ENCODE data around the gene LRRC71.

Gene LRRC71

DNA sequence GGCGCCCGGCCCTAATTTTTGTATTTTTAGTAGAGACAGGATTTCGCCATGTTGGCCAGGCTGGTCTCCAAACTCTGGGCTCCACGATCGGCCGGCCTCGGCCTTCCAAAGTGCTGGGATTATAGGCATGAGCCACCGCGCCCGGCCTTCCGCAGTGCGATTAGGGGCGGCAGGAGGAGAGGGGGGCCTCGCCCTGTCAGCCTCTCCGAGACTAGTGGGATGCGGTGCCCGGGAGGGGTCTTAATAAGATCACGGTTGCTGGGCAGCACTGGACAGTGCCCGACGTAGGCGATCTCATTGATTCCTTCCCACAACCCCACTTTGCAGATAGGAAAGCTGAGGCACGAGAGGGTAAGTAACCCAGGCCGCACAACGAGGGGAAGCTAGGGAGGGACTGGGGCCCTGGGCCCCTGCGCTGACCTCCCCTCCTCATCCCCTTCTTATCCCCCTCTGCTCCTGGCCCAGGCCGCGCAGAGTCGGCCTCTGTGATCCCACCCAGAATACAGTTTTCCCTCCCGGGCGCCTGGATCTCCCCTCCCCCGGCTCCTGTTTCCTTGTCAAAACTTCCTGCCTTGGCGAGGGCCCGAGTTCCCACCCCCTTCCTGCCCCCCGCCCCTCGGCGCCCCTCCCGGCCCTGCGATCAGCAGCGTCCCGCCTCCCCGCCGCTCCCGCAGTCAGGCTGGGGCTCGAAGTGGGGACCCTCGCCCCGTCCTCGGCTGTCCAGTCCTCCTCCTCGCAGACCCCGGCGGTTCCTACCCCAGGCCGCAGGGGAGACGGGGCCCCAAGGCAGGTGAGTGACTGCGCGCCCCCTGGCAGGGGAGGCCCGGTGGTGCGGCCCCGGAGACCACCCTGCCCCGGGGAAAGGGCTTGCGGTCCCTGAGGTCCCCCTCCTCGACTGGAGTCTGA is 27.1 kb upstream of the LRRC71 start, which contains the start of gene PEAR1:
Gene PEAR1, plus strand, starts transcription at position 671 of the 906 bp plus-strand sequence. CDS start 10,209 bp downstream, outside the sequence.
- no peak for DNase-seq

DNA sequence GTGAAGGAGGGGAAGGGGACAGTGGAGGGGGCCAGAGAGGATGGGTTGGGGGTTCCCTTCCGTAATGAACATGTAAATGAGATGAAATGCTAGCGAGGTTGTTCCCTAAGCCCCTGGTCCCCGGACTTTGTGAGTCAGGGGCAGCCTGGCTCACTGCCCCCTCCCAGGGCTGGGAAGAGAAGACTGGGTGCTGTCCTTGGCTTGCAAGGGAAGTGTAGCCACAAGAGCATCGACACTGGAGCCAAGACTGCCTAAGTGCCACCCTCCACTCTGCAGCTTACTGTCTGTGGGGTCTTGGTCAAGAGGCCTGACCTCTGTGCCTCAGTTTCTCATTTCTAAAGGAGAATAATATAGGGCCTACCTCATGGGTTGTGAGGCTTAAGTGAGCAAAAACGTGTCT is 26.4 kb upstream of the LRRC71 start:
- DNase-seq = no peak

DNA sequence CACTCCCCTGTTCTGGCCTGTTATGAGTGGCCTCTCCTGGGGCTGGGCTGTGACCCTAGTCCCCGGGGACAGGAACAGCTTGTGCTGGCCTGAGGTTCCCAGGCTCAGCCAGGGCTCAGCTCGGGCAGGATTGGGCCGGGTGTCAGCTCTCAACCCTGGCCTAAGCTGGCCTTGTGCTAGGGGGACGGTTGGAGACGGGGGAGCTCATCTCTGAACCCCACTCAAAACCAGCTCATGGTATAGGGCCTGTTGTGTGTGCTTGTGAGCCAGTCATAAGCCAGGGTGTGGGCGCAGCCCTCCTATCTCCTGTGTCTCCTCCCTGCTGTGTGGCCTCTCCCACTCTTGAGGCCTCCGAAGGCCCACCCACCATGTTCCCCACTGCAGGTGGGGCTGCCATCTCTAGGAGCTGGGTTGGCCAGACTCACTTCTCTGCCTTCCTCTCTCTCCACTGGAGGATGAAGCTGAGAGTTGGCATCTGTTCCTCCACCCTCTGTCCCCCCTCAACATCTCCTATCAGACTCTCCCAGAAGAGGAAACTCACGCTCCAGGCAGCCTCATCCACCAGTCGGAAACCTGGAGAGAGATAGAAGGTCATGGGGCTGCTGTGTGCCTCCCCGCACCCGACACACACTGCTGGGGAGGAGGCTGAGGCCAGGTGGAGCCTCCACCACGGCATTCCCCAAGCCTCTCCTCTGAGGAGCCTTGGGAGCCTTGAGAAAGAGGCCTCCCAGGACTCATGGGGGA is 25.5 kb upstream of the LRRC71 start:
- DNase-seq = no peak

DNA sequence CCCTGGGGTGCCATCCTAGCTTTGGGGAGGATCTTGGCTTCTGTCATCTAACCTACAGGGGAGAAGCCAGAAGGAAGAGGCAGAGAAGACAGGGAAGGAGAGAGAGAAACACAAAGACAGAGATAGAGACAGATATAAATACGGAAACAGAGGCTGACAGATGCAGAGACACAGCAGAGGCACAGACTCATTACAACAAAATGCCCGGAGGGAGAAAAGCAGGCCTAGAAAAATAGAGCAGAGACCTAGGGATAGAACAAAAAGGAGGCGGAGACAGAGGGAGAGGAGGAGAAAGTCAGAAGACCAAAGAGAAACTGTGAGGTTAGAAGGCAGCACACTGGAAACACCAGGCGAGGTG is 25.0 kb upstream of the LRRC71 start:
- DNase-seq = no peak

DNA sequence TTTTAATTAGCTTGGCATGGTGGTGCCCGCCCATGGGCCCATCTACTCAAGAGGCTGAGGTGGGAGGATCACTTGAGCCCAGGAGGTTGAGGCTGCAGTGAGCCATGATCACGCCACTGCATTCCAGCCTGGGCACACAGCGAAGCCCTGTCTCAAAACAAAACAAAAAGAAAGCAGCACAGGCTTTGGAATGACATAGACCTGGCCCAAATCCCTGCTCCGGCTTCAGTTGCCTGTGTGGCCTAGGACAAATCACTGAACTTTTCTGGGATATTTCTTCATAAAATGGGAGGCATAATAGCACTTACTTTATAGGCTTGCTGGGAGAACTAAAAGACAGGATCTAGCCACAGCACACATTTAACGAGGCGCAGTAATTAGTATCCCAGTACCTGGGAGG is 24.5 kb upstream of the LRRC71 start:
- no peak for DNase-seq

DNA sequence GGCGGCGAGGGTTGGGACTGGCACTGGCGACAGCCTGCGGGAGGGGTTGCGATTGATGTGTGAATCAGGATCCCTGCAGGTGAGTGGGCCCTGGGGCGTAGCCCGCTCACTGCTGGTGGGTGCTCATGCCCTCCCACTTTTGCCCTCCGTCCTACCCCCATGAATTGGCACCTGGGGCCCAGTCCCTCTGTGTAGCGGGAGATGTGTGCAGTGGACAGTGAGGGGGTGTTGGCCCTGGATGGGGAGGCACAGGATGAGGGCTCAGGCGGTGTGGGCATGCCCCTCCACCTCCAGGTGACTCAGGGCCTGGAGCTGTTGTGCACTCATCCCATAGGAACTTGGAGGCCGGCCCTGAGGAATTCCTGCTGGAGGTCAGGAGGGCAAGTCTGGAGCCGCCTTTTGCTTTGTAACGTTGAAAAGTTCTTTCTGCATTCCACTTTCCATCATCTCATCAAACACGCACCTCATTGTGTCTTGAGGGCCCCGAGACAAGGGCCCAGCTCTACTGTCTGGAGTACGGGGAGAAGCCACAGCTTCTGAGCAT is 23.9 kb upstream of the LRRC71 start:
- no peak for DNase-seq

DNA sequence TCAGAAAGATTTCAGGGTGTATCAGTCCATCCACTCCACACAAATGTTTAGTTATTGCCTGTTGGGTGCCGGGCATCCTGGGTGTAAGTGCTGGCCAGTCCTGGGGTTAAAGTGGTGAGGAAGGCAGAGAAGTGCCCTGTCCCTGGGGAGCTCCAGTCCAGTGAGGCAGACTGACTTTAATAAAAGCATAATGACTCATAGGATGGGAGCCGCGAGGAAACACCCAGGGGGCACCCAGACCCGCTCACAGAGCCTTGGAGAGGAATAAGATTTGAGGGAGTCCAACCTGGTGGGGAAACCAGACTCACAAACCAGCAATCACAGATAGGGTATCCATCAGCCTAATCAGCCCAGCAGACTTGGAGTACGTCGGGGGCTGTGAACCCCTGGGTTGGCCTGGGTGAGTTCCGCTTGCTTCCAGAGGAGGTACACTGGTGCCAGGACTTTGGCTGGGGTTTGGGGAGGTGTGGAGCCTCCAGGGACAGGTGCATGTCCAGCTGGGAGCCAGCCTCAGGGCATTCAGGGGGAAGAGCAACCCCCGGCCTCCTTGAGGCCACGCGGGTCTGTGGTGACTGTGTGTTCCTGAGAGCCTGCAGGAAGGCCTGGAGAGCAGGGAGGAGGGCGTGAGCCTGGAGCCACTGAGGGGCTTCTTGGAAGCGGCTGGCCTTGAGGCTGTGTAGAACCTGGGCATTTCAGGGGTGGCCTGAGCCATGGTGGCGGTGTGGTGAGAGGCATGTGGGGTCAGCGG is 23.2 kb upstream of the LRRC71 start:
- DNase-seq = no peak

DNA sequence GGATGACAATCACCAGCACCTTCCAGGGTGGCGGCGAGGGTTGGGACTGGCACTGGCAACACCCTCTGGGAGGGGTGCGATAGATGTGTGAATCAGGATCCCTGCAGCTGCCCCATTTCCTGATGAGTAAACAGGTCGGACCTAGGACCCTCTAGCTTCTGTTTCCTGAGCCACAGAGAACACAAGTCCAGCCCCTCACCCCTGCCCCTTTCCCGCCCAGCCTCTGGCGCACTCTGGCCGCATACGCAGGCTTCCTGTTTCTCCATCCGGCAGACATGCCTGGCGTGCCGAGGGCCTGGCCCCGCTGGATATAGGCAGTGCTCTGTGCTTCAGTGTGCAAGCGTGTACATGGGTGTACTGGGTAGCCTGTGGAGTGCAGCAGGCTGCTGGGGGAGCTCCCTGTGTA is 22.3 kb upstream of the LRRC71 start:
- DNase-seq = no peak

DNA sequence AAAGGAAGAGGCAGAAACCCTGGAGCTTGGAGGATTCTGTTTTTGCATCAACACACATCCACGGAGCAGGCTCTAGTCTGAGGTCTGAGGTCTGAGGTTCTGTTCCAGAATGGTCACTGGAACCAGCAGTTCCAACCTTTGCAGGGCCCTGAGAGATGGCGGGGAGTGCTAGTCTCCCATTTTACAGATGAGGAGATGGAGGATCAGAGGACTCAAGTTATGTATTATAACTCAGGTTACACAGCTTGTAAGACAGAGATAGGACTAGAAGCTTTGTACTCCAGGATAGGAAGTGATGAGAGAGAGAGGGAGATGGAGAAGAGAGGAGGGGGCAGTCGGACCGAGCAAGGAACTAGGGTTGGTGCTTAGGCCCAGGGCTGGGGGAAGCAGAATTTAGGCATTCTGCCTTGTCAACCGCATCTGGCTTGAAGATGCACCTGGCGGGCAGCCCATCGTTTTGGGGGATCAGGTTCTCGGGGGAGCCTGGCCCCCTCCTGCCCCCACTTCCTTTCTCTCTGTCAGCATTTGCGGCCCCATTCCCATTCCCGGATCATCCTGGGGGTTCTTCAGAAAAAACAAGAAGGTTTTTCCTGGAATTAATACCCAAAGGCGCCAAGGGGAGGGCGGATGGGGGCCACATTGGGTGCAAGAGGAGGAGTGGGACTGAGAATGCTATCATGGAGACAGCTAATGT is 21.3 kb upstream of the LRRC71 start:
- no peak for DNase-seq

DNA sequence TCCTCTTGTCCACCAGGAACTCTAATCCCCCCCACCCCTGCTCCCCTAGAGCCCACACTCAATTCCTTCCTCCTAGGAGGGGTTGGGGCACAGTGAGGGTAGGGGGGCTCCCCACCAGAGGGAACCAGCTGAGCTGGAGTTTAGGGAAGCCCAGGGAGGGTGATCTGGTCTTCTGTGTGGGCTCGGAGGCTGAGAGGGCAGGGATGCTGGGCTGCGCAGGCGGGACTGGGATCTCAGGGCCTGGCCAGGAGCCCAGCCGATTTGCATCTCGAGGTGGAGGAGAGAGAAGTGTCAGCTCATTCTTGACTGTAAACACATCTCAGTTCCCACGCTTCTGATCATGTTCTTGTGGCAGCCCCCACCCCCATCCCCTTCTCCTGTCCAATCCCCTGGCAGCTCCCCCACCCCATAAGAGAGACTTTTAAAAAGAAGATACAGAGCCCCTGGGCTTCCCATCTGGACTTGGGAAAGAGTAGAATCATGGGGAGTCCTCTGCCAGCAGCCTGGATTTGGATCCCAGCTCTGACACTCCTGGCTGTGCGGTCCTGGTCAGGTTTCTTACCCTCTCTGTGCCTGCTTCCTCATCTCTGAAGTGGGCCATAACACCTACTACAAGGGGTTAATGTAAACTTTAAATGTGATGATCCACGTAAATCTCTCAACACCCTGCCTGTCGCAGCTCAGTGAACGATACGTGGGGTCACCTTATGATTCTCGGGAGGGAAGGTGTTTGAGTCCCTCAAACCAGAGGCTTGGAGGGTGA is 20.3 kb upstream of the LRRC71 start:
- no peak for DNase-seq

DNA sequence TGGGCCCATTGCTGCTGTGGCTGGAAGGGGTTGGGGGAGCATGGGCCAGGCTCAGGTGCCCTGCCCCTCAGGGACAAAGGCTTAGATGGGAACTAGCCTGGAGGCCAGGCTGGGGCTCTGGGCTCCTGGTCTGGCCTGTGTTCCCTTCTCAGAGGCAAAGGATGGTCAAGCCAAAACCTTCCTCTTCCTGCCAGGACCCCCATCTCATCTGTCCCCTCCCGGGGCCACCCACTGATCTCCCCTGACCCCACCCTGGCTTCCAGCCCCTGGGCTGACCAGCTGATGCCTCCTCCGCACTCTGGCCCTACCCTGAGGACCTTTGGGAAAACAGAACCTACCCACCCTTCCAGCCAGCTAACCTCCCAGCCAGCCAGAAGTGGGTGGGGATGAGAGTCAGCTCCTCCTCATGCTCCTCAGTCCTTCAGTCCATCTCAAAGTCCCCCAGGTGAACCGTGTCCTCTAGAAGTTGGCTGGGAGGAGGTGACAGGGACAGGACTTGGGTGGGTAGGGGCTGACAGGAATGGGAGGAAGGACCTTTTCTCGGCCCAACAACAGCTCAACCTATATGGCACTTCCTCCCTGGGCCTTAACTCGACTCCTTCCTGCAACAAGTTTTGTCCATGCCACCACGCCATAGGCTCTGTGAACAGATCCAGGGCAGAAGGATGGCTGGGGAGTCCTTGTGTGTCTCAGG is 19.4 kb upstream of the LRRC71 start:
- no peak for DNase-seq

DNA sequence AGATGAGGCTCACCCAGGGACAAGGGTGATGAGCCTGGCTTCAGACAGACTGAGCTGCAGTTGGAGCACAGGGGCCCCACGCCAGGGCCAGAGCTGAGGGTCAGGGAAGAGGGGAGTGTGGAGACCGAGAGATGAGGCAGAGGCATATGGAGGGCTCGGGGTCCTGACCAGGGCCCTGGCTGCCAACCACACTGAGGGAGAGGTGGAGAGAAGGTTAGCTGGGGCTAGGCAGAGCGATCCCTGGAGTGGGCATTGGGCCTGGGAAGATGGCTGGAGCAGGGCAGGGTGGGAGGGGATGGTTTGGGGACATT is 18.9 kb upstream of the LRRC71 start:
- DNase-seq = no peak

DNA sequence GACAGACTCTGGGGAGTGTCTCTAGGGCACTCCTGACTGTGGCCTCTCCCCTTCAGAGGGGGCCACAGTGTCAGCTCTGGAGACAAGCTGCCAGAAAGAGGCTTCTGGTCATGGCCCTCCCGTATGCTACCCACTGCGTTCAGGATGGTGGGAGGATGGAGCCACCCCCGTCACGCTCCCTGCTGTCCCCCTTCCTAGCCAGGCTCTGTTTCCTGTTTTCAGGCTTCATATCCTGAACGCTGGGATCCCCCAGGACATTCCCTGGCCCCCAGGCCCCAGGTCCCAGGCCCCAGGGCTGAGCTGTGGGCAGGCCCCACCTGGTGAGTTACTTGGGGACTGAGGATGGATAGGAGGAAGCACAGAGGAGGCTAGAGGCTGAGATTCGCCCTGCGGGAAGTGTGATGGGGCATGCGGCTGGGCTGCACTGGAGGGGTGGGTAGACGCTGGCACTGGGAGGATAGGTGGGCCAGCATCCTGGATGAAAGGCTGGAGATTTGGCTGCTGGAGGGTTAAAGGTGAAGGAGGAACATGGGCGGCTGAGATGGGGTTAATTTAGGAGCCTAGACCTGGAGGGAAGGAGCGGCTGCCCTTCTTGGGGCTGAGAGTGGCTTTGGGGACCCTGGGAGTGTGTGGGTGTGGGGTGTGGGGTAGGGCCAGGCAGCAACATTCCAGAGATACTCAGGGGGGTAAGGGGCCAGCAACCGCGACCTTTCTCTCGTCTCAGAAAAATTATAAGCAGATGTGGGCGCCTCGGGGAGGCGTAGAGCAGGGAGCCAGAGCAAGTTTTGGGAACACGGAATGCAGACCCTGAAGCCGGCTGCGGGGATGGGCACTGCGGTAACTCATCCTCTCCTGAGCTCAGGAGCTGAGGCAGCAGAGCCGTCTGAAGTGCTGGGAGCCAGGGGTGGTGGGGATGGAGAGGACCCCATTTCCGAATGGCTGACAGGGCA is 18.2 kb upstream of the LRRC71 start:
- no peak for DNase-seq

DNA sequence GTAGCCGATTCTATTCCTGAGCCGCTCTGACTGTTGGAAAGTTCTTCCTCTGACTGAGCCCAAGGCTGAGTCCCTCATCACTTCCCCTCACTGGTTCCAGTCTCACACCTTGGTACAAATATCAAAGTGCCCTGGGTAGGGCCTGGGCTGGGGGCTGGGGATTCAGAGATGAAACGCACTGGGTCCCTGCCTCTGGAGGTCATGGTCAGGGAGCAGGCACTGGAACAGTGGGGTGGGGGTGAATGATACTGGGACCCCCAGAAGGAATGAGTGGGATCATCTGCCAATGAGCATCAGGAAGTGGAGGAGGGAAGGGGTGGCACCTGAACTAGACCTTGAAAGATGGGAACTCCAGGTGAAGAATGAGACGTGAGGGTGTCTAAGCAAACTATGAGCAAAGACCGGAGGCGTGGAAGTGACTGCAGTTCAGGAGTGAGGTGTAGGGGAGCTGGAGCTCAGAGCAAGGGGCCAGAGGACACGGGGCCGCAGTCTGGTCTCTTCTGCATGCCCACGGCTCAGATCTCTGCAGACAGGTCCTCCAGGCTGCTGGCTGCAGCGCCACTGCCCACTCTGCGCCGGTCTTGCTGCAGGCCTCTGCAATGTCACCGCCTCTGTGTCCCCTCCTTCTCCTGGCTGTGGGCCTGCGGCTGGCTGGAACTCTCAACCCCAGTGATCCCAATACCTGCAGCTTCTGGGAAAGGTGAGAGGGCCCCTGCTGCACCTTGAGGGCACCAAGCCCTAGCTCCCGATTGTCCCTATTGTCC is 16.9 kb upstream of the LRRC71 start:
- no peak for DNase-seq

DNA sequence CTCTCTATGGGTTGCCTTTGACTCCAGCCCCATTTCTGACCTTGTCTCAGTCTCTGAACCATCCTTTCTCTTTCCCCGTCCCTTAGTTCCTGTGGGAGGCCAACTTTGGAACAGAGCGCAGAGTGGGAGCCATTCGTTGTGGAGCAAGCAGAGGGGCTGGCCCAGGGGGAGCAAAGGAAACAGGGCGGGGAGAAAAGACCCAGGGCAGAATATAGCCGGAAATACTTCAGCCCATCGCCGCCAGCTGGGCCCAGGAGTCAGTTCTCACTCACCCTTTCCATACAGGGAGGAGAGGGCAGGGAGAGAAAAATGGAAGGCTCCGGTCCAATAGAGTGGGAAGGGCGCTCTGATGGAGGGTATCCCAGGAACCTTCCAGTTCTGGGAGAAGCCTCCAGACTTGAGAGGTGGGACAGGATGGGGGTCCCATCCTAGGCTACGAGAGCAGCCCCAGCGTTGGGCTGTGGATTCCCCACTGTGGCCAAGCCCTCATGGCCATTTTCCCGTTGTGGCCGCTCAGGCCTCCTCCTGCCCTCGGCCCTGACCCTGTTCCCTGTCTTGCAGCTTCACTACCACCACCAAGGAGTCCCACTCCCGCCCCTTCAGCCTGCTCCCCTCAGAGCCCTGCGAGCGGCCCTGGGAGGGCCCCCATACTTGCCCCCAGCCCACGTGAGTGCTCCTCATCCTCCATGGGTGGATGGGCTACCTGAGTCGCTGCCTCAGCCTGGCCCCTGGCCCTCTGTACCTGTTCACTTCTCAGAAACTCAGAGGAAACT is 16.1 kb upstream of the LRRC71 start:
- DNase-seq = no peak

DNA sequence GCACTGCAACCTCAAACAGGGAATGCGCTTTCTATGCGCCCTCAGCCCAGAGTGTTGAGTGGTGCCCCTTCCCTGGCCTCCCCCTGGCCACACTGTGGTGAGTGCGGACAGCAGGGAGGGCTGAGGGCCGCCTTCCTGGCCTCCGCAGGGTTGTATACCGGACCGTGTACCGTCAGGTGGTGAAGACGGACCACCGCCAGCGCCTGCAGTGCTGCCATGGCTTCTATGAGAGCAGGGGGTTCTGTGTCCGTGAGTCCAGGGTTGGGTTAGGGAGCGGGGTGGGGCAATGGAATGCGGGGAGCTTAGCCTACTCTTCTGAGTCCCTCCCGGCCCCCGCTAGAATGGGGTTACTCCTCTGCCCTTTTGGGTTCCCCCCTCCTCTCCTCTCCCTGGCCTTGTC is 15.3 kb upstream of the LRRC71 start:
- DNase-seq = no peak

DNA sequence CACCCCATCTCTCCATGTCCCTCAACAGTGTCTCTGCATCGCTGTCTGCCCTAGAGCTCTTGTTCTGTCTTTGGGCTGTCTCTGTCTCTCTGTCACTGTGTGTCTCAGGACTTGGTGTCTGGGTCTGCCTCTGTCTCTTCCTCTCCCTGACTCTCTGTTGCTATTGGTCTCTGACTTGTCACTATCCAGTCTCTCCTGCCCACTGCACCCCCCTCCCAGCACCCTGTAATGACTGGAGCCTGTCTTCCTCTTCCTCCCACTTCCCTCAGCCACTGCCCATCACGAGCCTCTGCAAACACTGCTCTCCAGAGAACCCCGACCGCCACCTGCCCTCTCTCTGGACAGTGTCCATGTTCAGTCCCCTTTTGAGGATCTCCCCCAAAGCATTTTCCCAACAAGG is 14.8 kb upstream of the LRRC71 start:
- no peak for DNase-seq

DNA sequence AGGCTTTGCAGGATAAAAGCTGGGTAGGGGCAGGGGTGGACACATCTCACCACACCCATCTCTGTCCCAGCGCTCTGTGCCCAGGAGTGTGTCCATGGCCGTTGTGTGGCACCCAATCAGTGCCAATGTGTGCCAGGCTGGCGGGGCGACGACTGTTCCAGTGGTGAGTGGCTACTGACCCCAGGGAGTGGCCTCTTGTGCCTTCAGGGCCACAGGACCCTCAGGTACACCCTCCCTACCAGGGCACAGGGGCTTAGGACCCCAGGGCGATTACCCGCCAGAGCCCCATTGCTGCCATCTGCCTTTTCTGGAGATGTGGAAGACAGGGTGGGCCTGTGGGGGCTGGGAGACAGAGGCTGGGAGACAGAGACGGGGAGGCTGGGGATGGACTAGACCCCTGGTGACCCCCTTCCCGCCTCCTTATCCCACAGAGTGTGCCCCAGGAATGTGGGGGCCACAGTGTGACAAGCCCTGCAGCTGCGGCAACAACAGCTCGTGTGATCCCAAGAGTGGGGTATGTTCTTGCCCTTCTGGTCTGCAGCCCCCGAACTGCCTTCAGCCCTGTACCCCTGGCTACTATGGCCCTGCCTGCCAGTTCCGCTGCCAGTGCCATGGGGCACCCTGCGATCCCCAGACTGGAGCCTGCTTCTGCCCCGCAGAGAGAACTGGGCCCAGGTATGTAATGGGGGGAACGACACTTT is 14.1 kb upstream of the LRRC71 start:
- DNase-seq = no peak

Measured in cerebellar nuclear complex (tissue), 1 donor.